ENCODE data around the gene ACADSB. TPM values are rescaled to one million over a fixed set of nuclear protein-coding genes. Genes with fewer than 3 reads are reported as not detected.

ACADSB gene
- total RNA-seq: 5.5 and 6.9 TPM in 2 replicates

DNA sequence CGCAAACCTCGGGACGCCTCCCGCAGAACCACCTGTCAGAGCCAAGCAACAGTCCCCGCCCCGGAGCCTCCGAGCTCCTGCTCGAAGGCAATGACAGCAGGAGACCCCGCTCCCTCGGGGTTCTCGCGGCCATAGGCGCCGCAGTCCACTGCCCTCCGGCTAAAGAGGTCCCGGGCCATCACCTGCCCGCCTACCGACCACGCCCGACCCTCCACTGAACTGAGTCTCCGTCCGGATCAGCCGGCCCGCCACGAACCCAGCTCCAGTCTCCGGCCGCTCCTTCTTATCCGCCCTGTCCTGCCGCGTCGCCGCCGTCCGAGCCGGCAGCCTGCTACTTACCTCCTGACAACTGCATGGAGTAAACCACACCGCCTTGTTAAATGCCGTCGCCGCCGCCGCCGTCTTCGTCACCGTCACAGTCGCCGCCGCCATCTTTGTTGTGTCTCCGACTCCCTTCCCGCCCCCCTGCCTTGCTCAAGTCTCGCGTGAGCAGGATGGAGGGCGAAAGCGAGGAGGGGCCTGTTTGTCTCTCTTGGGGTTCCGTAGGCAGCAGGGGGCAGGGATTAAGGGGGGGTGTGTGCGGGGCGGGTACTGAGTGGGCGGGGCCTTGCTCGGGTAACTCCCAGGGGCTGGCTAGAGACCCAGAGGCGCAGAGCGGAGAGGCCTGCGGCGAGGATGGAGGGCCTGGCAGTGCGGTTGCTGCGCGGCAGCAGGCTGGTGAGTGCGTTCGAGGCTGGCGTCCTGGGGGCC, at the start of gene ACADSB, which contains the start of gene IKZF5:
TSS of gene ACADSB (plus strand) at position 652 of the 750 bp plus-strand sequence. CDS start at position 676, 24 bp downstream.
TSS of gene IKZF5 (minus strand) at position 441 of the 750 bp plus-strand sequence. CDS start 10,170 bp downstream, outside the sequence.

GRCh38 chr10:122980209-122981065, 28.4 kb upstream of the ACADSB start, which contains the start of gene PSTK:
Gene PSTK, plus strand, starts transcription at chr10:122980401. Its CDS starts 79 bp downstream, at chr10:122980480.

Other genes starting within 250 kb of the ACADSB start
- gene CUZD1, start 163.1 kb upstream of the ACADSB start, total RNA-seq: 0.20 and 0.56 TPM in 2 replicates
- gene FAM24B, start 129.4 kb upstream of the ACADSB start, total RNA-seq: 0.24 and 5.3 TPM in 2 replicates
- gene FAM24A, start 98.4 kb upstream of the ACADSB start, total RNA-seq: not detected in 2 replicates
- 5.4 and 5.9 TPM in 2 replicates for gene C10orf88, start 54.8 kb upstream of the ACADSB start, total RNA-seq
- 3.6 and 4.9 TPM in 2 replicates for gene PSTK, start 28.6 kb upstream of the ACADSB start, total RNA-seq
- gene IKZF5, start 211 bp upstream of the ACADSB start, total RNA-seq: 4.4 and 4.9 TPM in 2 replicates
- gene HMX3, start 127.0 kb downstream of the ACADSB start, total RNA-seq: not detected in 2 replicates
- not detected in 2 replicates for gene HMX2, start 139.1 kb downstream of the ACADSB start, total RNA-seq
- gene BUB3, start 145.4 kb downstream of the ACADSB start, total RNA-seq: 77.4 and 81.2 TPM in 2 replicates